IMR-90 (cell line): ENCODE data around the gene PEX11A. TPM values are rescaled to one million over a fixed set of nuclear protein-coding genes. Genes with fewer than 3 reads are reported as not detected.

Experiments
- ATAC-seq: fragments of 200-7000 bp; cut with Tn5 transposase; 2 replicates; pipeline ENCODE4 v1.9.1; 2020; ENCODE audit warnings: low read depth, mild to moderate bottlenecking, moderate library complexity
- BruUV-seq: library from RNA; stranded (reverse); fragments of 400-500 nt; replicated peaks from 2 replicates; lab custom pipeline; 2021; lab: Mats Ljungman, UMichigan
- CTCF ChIA-PET: fragments of 300-600 bp; formaldehyde crosslinking; extraction: SDS; loops from one replicate; lab custom pipeline; 2021; ENCODE audit warnings: antibody characterized with exemption; lab: Yijun Ruan, JAX
- POLR2A ChIA-PET: fragments of 300-600 bp; sonication (Branson Sonifier 250); formaldehyde crosslinking; loops from one replicate; lab custom pipeline; 2022; ENCODE audit warnings: antibody characterized with exemption; ENCODE audit not compliant: unreplicated experiment; lab: Charles Lee
- DNase-seq: peaks from one replicate; pipeline ENCODE4 v3.0.0; 2013
- H2AFZ ChIP-seq: replicated peaks from 2 replicates; pipeline ENCODE3; 2013; ENCODE audit warnings: low read length, mild to moderate bottlenecking; ENCODE audit not compliant: poor library complexity
- H2AK5ac ChIP-seq: 2 replicates; pipeline ENCODE4 v1.6.1; 2013; ENCODE audit warnings: low read depth, low read length, inconsistent platforms
- H2AK9ac ChIP-seq: replicated peaks from 2 replicates; pipeline ENCODE3; 2013; ENCODE audit warnings: mild to moderate bottlenecking, low read depth, low read length, moderate library complexity; ENCODE audit not compliant: poor library complexity
- H2BK120ac ChIP-seq: 2 replicates; pipeline ENCODE4 v1.6.1; 2013; ENCODE audit warnings: low read depth, low read length, inconsistent platforms
- H2BK15ac ChIP-seq: 3 replicates; pipeline ENCODE4 v1.6.1; 2013; ENCODE audit warnings: low read depth, low read length, inconsistent platforms
- H2BK20ac ChIP-seq: 2 replicates; pipeline ENCODE4 v1.6.1; 2013; ENCODE audit warnings: low read depth, mild to moderate bottlenecking, inconsistent platforms, low read length, moderate library complexity
- H2BK5ac ChIP-seq: 2 replicates; pipeline ENCODE4 v1.6.1; 2013; ENCODE audit warnings: mild to moderate bottlenecking, low read depth, low read length, inconsistent platforms; ENCODE audit not compliant: poor library complexity, severe bottlenecking
- H3K14ac ChIP-seq: replicated peaks from 2 replicates; pipeline ENCODE4 v1.6.1; 2013; ENCODE audit warnings: low read depth, low read length, inconsistent platforms
- H3K18ac ChIP-seq: 2 replicates; pipeline ENCODE4 v1.6.1; 2013; ENCODE audit warnings: low read depth, low read length, control low read depth
- H3K23ac ChIP-seq: 2 replicates; pipeline ENCODE4 v1.6.1; 2013; ENCODE audit warnings: low read depth, low read length, inconsistent platforms
- H3K27ac ChIP-seq: 2 replicates; pipeline ENCODE4 v1.5.1; 2013; ENCODE audit warnings: mild to moderate bottlenecking, control low read depth, low read length; ENCODE audit not compliant: insufficient read depth
- H3K27me3 ChIP-seq: 2 replicates; pipeline ENCODE4 v1.6.1; 2013; ENCODE audit warnings: low read length; ENCODE audit not compliant: control insufficient read depth, insufficient read depth
- H3K36me3 ChIP-seq: 2 replicates; pipeline ENCODE4 v1.6.1; 2013; ENCODE audit warnings: low read length, mixed read lengths; ENCODE audit not compliant: control insufficient read depth, insufficient read depth
- H3K4ac ChIP-seq: 2 replicates; pipeline ENCODE4 v1.6.1; 2013; ENCODE audit warnings: low read depth, low read length, inconsistent platforms
- H3K4me1 ChIP-seq: 2 replicates; pipeline ENCODE4 v1.6.1; 2013; ENCODE audit warnings: low read length, mixed read lengths; ENCODE audit not compliant: control insufficient read depth, insufficient read depth
- H3K4me2 ChIP-seq: 2 replicates; pipeline ENCODE4 v1.6.1; 2013; ENCODE audit warnings: low read depth, mild to moderate bottlenecking, control low read depth, low read length, moderate library complexity
- H3K4me3 ChIP-seq: 2 replicates; pipeline ENCODE4 v1.5.1; 2013; ENCODE audit warnings: low read depth, mild to moderate bottlenecking, control low read depth, low read length, moderate library complexity; ENCODE audit not compliant: insufficient read depth
- H3K56ac ChIP-seq: 2 replicates; pipeline ENCODE4 v1.6.1; 2013; ENCODE audit warnings: low read length, inconsistent platforms; ENCODE audit not compliant: insufficient read depth; ENCODE audit errors: extremely low read depth
- H3K79me1 ChIP-seq, 2 experiments: 2 replicates each; pipeline ENCODE4 v1.6.1; 2013; ENCODE audit warnings: low read length in 2 of 2, inconsistent platforms in 1 of 2, low read depth in 1 of 2
- H3K9ac ChIP-seq: 2 replicates; pipeline ENCODE4 v1.6.1; 2013; ENCODE audit warnings: low read depth, low read length, control low read depth
- H3K9me1 ChIP-seq: 2 replicates; pipeline ENCODE4 v1.6.1; 2013; ENCODE audit warnings: low read length, inconsistent platforms; ENCODE audit not compliant: insufficient read depth
- H3K9me3 ChIP-seq: 2 replicates; pipeline ENCODE4 v1.6.1; 2013; ENCODE audit warnings: low read length; ENCODE audit not compliant: control insufficient read depth, insufficient read depth
- H4K20me1 ChIP-seq: 2 replicates; pipeline ENCODE4 v1.6.1; 2013; ENCODE audit warnings: low read length, inconsistent platforms; ENCODE audit not compliant: insufficient read depth
- H4K5ac ChIP-seq: 2 replicates; pipeline ENCODE4 v1.6.1; 2013; ENCODE audit warnings: mild to moderate bottlenecking, low read depth, low read length, control low read depth
- H4K8ac ChIP-seq, 2 experiments: 2 replicates each; pipeline ENCODE4 v1.6.1; 2013; ENCODE audit warnings: low read depth in 2 of 2, low read length in 2 of 2, control low read depth in 1 of 2, inconsistent platforms in 1 of 2
- H4K91ac ChIP-seq: 2 replicates; pipeline ENCODE4 v1.6.1; 2013; ENCODE audit warnings: low read depth, low read length, inconsistent platforms; ENCODE audit not compliant: insufficient read depth
- CHD1 ChIP-seq: IDR thresholded peaks from 2 replicates; pipeline ENCODE4 v1.6.1; 2012; ENCODE audit warnings: low read depth, low read length, improper control_type of control experiment
- CTCF ChIP-seq: conservative IDR thresholded peaks from 2 replicates; pipeline ENCODE4 v1.5.1; 2012; ENCODE audit warnings: mild to moderate bottlenecking, low read depth, low read length, improper control_type of control experiment
- MAZ ChIP-seq: IDR thresholded peaks from 2 replicates; pipeline ENCODE4 v1.6.1; 2012; ENCODE audit warnings: low read depth, mild to moderate bottlenecking, low read length, improper control_type of control experiment, moderate library complexity, borderline replicate concordance
- NFE2L2 ChIP-seq: fragments of 150-350 bp; IDR thresholded peaks from 2 replicates; pipeline ENCODE4 v1.6.1; 2016; ENCODE audit warnings: low read depth, mild to moderate bottlenecking, low read length
- RAD21 ChIP-seq: IDR thresholded peaks from 2 replicates; pipeline ENCODE4 v1.6.1; 2012; ENCODE audit warnings: low read length, improper control_type of control experiment
- RFX5 ChIP-seq: IDR thresholded peaks from 2 replicates; pipeline ENCODE4 v1.8.0; 2012; ENCODE audit warnings: low read depth, mild to moderate bottlenecking, low read length, moderate library complexity
- SMC3 ChIP-seq: fragments of 150-350 bp; IDR thresholded peaks from 2 replicates; pipeline ENCODE4 v1.6.1; 2016; ENCODE audit warnings: low read depth, mild to moderate bottlenecking, antibody characterized with exemption, low read length, moderate library complexity
- WGBS, 2 experiments: methylation state at CpG; one replicate each; pipeline versions ENCODE4 v1.1.5 to v1.1.7; 2013; ENCODE audit warnings: missing lambda C conversion rate in 2 of 2; ENCODE audit not compliant: insufficient read length in 1 of 2; ENCODE audit errors: extremely low coverage in 2 of 2; 5-methylcytosine and 5-hydroxymethylcytosine counted together
- dilution Hi-C: fragments of 300-500 bp; cut with HindIII; formaldehyde crosslinking; loops from one replicate; pipeline ENCODE4 v1.14.3; 2018; ENCODE audit warnings: low sequenced_read_pairs; ENCODE audit not compliant: unreplicated experiment
- in situ Hi-C: fragments of 300-500 bp; cut with MboI; formaldehyde crosslinking; loops from 3 replicates; pipeline ENCODE4 v1.14.3; 2019; ENCODE audit warnings: low sequenced_read_pairs, inconsistent platforms, mixed read lengths
- intact Hi-C: fragments of 100-400 bp; cut with micrococcal nuclease; formaldehyde crosslinking; loops from 2 replicates; pipeline ENCODE4 v1.10.0; 2022
- polyA plus RNA-seq, 3 experiments: library from polyadenylated mRNA; depleted of rRNA; stranded (reverse); fragments of >200 nt; gene quantifications; 2 replicates each; pipeline ENCODE4 v1.2.3, GENCODE V29; 2012; ENCODE audit warnings: low replicate concordance in 1 of 3
- total RNA-seq: library from RNA; depleted of rRNA; stranded (reverse); fragments of >200 nt; gene quantifications from 2 replicates; pipeline ENCODE4 v1.2.3, GENCODE V29; 2012
- TF ChIP-seq, protein P1 (sequence below): fragments of 150-350 bp; IDR thresholded peaks from 2 replicates; pipeline ENCODE4 v1.6.1; 2017; ENCODE audit warnings: mild to moderate bottlenecking, antibody characterized with exemption, low read length, low read depth

Gene PEX11A
- total and polyA plus RNA-seq, 2 of the 4 experiments (the other 2 are of a cell fraction) = 4.2 to 10.2 TPM

- dilution Hi-C loops = no loop called here
- Histone ChIP-seq H3K9me3 (no peaks in the 10 kb centered on the region), H3K4me1 (peaks cover 5% of the 10 kb centered on the region), H3K18ac (no peak overlapping the region), H4K20me1 (peaks cover 16% of the 10 kb centered on the region), H3K36me3 (peaks cover 6% of the 10 kb centered on the region), H3K27ac (no peak overlapping the region), H2BK120ac (0 out of 2 replicates have a peak overlapping the region, but pooled peaks have one; percentile 16), H2BK20ac (peak overlapping the region; percentile 49; the same call in 1 of the 2 replicates), H3K27me3 (no peaks in the 10 kb centered on the region), H3K9ac (no peak overlapping the region), H2AK9ac (no peak overlapping the region), H4K91ac (peak overlapping the region; percentile 54; the same call in 1 of the 2 replicates), H3K79me1 (peaks cover 16 to 31% of the 10 kb centered on the region in 2 experiments), H2BK5ac (no peak overlapping the region), H4K8ac (peak overlapping the region in 1 of 2 experiments; percentile 76; a peak in 3 of 4 replicates), H3K4me3 (no peak overlapping the region), H3K56ac (no peak overlapping the region; the same call in 1 of the 2 replicates), H2AK5ac (peak overlapping the region; percentile 33; the same call in 1 of the 2 replicates), H2AFZ (peak overlapping the region; percentile 82), H3K23ac (no peak overlapping the region), H2BK15ac (0 out of 3 replicates have a peak overlapping the region, but pooled peaks have one; percentile 20), H3K9me1 (peaks cover 10% of the 10 kb centered on the region), H4K5ac (peak overlapping the region; percentile 47; the same call in 1 of the 2 replicates), H3K4ac (peak overlapping the region; percentile 15), H3K14ac (peak overlapping the region; percentile 58; the same call in 1 of the 2 replicates), H3K4me2 (no peak overlapping the region)
- ChIA-PET CTCF (no interaction called here), POLR2A (interaction anchor here (0.6 kb wide), 1 partner anchor 73 kb away, joined by 3 read pairs; no protein-coding TSS in a partner anchor)
- in situ Hi-C loops = no loop called here
- TF ChIP-seq MAZ (no peak), RAD21 (no peak), CTCF (no peak), SMC3 (no peak), CHD1 (no peak), RFX5 (no peak), NFE2L2 (no peak)
- TF ChIP-seq, protein P1, sequence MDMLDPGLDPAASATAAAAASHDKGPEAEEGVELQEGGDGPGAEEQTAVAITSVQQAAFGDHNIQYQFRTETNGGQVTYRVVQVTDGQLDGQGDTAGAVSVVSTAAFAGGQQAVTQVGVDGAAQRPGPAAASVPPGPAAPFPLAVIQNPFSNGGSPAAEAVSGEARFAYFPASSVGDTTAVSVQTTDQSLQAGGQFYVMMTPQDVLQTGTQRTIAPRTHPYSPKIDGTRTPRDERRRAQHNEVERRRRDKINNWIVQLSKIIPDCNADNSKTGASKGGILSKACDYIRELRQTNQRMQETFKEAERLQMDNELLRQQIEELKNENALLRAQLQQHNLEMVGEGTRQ = no peak
- DNase-seq (peak; percentile 27), ATAC-seq (no peak)
- BruUV-seq = no TSS peak
- no CpG with 5 or more reads among the region's 7 CpGs for WGBS, 2 experiments
- intact Hi-C loops = no loop called here
Observed at GRCh38 chr15:89656116-89656815, 34.3 kb downstream of the PEX11A start.
